ENCODE results near the gene PHYHD1.
"Not testable (repeated sequence)": the region's sequence is repeated elsewhere in the genome, so short reads cannot be mapped to it uniquely, and the experiment has no call there.

PHYHD1 gene

DNA sequence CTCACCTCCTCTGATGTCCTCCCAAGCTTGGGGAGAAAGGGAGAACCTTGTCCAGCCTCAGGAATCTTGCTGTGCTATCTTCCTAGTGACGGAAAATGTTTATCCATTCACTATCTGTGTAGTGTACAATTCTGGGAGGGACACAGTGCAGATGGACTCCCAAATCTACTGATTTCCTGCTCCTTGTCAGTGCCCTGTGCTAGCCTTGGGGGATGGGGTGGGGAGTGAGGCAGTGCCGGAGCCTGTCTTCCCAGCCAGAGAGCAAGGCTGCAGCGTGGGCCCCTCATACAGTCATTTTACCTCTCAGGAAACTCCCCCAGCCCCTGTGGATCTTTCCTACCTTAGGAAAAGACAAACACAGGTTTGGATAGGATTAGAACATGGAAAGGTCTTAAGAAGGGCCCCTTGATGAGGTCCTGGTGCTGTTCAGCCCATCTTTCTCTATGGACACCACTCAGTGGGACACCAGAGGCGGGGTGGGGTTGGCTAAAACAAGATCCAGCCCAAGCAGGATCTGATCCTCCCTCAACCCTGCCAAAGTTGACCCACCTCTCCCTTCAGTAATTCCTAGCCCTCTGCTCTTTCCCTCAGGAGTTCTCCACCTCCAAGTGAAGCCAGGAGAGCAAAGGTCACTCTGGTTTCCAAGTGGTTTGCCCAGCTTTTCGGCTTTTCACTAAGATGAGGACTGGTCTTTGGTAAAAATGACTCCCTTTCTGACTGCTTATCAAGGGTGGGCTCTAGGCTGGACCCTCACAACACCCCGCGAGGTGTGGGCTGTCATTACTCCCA, 23.2 kb downstream of the PHYHD1 start:
- Histone ChIP-seq H3K4me1 (ENCODE audit: control insufficient read depth, insufficient read depth, low read length) (peaks cover 34% of the 10 kb centered on the region), H3K36me3 (ENCODE audit: control insufficient read depth in 2 of 2, insufficient read depth in 2 of 2, low read length in 2 of 2) (peaks cover 2 to 13% of the 10 kb centered on the region in 2 donors)

DNA sequence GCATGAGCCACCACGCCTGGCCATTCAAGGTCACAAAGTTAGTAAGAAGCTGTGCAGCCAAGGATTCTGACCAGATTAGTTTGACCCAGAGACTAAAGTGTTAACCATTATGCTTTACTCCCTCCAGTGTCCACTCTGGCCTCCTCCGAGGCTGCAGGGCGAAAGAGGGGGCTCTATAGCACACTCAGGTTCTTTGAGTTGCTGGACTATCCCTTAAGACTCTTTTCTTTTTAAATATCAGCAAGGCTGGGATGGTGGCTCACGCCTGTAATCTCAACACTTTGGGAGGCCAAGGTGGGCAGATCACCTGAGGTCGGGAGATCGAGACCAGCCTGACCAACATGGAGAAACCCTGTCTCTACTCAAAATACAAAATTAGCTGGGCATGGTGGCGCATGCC, 24.2 kb downstream of the PHYHD1 start:
- H3K36me3 ChIP-seq (ENCODE audit: control insufficient read depth in 2 of 2, insufficient read depth in 2 of 2, low read length in 2 of 2): peaks cover 2 to 13% of the 10 kb centered on the region in 2 donors
- not testable (repeated sequence) for H3K27me3 ChIP-seq (ENCODE audit: control insufficient read depth in 1 of 2, insufficient read depth in 2 of 2, low read length in 2 of 2); H3K4me3 ChIP-seq (ENCODE audit: low read length in 2 of 2); H3K9ac ChIP-seq (ENCODE audit: low read length in 2 of 2); H3K9me3 ChIP-seq (ENCODE audit: control insufficient read depth in 2 of 2, low read length in 2 of 2); H3K27ac ChIP-seq (ENCODE audit: low read length)
- peaks cover 34% of the 10 kb centered on the region for H3K4me1 ChIP-seq (ENCODE audit: control insufficient read depth, insufficient read depth, low read length)

More for the DNA sequence above, 23.2 kb downstream of the PHYHD1 start:
- Histone ChIP-seq H3K27me3 (ENCODE audit: control insufficient read depth in 1 of 2, insufficient read depth in 2 of 2, low read length in 2 of 2) (no peaks in the 10 kb centered on the region), H3K9ac (ENCODE audit: low read length in 2 of 2) (no peak overlapping the region), H3K27ac (ENCODE audit: low read length) (no peak overlapping the region), H3K4me3 (ENCODE audit: low read length in 2 of 2) (no peak overlapping the region), H3K9me3 (ENCODE audit: control insufficient read depth in 2 of 2, low read length in 2 of 2) (no peaks in the 10 kb centered on the region)

DNA sequence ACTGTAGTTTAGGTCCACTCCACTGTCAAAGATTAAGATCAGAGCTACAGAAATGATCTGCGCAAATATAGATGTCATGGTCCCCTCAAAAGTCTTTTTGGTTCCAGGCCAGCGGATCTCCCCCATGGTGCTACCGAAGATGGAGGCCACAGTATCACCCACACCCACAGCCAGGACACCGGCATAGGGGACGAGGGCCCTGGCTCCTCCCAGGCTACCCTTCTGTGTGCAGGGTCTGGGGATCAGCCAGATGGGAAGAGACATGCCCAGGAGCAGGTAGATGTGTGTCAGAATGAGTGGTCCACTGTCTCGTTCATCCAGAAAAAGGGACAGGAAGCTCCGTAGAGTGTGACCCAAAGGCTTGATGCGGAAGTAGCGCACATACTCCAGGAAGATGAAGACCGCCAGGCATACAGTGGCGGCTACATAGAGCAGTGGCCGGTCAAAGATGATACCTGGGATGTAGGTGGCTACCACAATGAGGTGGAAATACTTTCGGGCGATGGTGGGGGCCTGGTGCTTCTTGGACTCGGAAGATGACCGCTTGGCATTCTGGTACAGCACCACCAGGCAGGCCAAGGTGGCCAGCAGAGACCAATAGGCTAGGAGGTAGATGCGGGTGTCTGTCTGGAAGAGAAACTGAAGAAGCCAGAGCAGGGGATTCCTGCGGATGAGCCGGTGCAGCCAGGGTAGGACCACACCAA, 25.2 kb downstream of the PHYHD1 start:
- peaks cover 2 to 13% of the 10 kb centered on the region in 2 donors for H3K36me3 ChIP-seq (ENCODE audit: control insufficient read depth in 2 of 2, insufficient read depth in 2 of 2, low read length in 2 of 2)
- no peak overlapping the region for H3K27ac ChIP-seq (ENCODE audit: low read length)
- H3K9ac ChIP-seq (ENCODE audit: low read length in 2 of 2): no peak overlapping the region
- no peaks in the 10 kb centered on the region for H3K9me3 ChIP-seq (ENCODE audit: control insufficient read depth in 2 of 2, low read length in 2 of 2)
- peaks cover 32% of the 10 kb centered on the region for H3K4me1 ChIP-seq (ENCODE audit: control insufficient read depth, insufficient read depth, low read length)
- no peak overlapping the region for H3K4me3 ChIP-seq (ENCODE audit: low read length in 2 of 2)
- H3K27me3 ChIP-seq (ENCODE audit: control insufficient read depth in 1 of 2, insufficient read depth in 2 of 2, low read length in 2 of 2): no peaks in the 10 kb centered on the region

DNA sequence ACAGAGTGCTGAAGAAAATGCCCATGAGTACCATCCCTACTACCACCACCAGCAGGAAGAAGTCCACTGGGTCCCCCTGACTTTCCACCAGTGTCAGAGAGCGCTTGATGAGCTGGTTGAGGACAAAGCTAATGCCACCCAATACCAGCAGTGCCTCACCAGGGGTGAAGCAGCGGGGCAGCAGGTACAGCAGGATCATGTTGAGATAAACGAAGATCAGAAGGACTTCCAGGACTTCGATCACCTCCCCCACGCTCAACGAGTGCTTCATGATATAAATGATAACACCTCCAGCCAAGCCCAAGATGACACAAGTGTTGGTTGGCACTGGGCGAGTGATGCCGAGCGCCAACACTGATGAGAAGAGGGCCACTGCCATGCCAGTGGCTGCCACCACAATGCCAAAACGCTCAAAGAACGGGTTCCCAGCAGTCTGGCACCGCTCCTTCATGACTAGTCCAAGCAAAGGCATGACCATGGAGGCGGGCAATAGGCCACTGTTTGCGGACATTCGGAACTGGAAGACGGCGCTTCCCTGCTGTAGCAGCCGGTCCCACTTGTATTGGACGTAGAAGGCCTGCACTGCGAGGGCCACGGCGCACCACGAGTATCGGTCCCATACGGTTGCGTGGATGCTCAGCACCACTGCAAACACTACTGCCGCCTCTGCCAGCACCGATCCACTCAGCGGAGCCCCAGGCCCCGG, 25.9 kb downstream of the PHYHD1 start:
- Histone ChIP-seq H3K9me3 (ENCODE audit: control insufficient read depth in 2 of 2, low read length in 2 of 2) (no peaks in the 10 kb centered on the region), H3K27me3 (ENCODE audit: control insufficient read depth in 1 of 2, insufficient read depth in 2 of 2, low read length in 2 of 2) (no peaks in the 10 kb centered on the region), H3K4me1 (ENCODE audit: control insufficient read depth, insufficient read depth, low read length) (peaks cover 29% of the 10 kb centered on the region), H3K4me3 (ENCODE audit: low read length in 2 of 2) (peak overlapping the region; percentile 74 to 91), H3K9ac (ENCODE audit: low read length in 2 of 2) (peak overlapping the region; percentile 88 to 92), H3K27ac (ENCODE audit: low read length) (peak overlapping the region; percentile 88), H3K36me3 (ENCODE audit: control insufficient read depth in 2 of 2, insufficient read depth in 2 of 2, low read length in 2 of 2) (peaks cover 2 to 13% of the 10 kb centered on the region in 2 donors)

DNA sequence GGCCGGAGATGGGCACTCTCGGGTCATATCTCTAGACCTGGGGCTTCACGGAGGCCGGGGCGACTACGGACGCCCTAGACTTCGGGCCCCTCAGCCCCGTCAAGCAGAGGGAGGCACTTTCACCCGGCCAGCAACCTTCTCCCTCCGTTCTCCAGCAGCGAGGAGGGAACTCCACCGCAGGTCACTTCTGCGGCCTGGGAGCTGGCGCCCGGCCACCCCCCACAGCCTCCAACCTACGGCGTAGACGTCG, 26.4 kb downstream of the PHYHD1 start:
- H3K27me3 ChIP-seq (ENCODE audit: control insufficient read depth in 1 of 2, insufficient read depth in 2 of 2, low read length in 2 of 2): no peaks in the 10 kb centered on the region
- H3K4me3 ChIP-seq (ENCODE audit: low read length in 2 of 2): peak overlapping the region; percentile 74 to 91
- peaks cover 2 to 13% of the 10 kb centered on the region in 2 donors for H3K36me3 ChIP-seq (ENCODE audit: control insufficient read depth in 2 of 2, insufficient read depth in 2 of 2, low read length in 2 of 2)
- no peaks in the 10 kb centered on the region for H3K9me3 ChIP-seq (ENCODE audit: control insufficient read depth in 2 of 2, low read length in 2 of 2)
- H3K27ac ChIP-seq (ENCODE audit: low read length): peak overlapping the region; percentile 88
- H3K9ac ChIP-seq (ENCODE audit: low read length in 2 of 2): peak overlapping the region; percentile 88 to 92
- H3K4me1 ChIP-seq (ENCODE audit: control insufficient read depth, insufficient read depth, low read length): peaks cover 29% of the 10 kb centered on the region

DNA sequence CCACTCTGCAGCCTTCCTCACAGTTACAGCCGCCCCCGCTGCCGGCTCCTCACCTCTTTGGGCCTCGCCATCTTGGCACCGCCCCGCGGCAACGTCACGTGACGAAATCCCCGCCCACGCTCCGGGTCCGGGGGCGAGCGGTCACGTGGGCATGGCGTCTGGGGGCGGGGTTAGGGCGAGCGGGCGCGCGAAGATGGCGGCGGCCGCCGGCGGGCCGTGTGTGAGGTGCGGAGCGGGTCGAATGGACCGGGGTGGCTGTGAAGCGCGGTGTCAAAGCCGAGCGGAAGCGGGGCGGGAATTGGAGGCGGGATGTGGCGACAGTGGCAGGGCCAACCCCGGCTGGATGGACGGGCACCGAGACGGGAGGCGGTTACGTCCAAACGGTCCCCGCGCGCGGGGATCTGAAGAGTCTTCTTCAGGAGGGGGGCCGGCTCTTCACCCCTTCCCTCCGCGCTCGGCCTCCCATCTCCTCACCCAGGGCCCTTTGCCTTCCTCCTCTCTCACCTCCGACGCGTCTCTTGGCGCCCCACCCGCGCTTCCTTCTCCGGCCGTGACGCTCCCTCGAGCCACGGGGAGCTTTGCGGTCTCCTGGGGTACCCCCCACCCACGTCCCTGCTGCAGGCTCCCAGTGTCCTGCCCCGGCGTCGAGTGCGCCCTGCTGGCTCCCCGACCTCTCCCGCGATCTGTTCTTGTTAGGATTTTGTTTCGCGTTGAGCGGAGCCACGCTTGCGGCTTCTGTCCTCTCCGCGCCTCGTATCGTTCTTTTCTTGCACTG, 26.9 kb downstream of the PHYHD1 start, which contains the start of the genes DOLK and NUP188:
TSS of gene DOLK (minus strand) at position 77 of the 775 bp plus-strand sequence. CDS start 300 bp downstream, outside the sequence.
TSS of gene NUP188 (plus strand) at position 173 of the 775 bp plus-strand sequence. CDS start at position 194, 21 bp downstream.
- Histone ChIP-seq H3K27me3 (ENCODE audit: control insufficient read depth in 1 of 2, insufficient read depth in 2 of 2, low read length in 2 of 2) (no peaks in the 10 kb centered on the region), H3K4me1 (ENCODE audit: control insufficient read depth, insufficient read depth, low read length) (peaks cover 29% of the 10 kb centered on the region), H3K27ac (ENCODE audit: low read length) (peak within 1 kb of the TSS; percentile 88)

DNA sequence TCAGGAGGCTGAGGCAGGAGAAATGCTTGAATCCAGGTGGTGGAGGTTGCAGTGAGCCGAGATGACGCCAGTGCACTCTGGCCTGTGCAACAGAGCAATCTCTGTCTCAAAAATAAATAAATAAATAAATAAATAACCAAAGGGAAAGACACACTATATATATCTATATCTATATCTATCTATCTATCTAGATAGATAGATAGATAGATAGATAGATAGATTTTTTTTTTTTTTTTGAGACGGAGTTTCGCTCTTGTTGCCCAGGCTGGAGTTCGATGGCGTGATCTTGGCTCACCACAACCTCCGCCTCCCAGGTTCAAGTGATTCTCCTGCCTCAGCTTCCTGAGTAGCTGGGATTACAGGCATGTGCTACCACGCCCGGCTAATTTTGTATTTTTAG, 40.6 kb downstream of the PHYHD1 start:
- H3K27ac ChIP-seq (ENCODE audit: low read length); H3K27me3 ChIP-seq (ENCODE audit: control insufficient read depth in 1 of 2, insufficient read depth in 2 of 2, low read length in 2 of 2); H3K9ac ChIP-seq (ENCODE audit: low read length in 2 of 2); H3K9me3 ChIP-seq (ENCODE audit: control insufficient read depth in 2 of 2, low read length in 2 of 2); H3K4me1 ChIP-seq (ENCODE audit: control insufficient read depth, insufficient read depth, low read length); H3K4me3 ChIP-seq (ENCODE audit: low read length in 2 of 2): not testable (repeated sequence)
- H3K36me3 ChIP-seq (ENCODE audit: control insufficient read depth in 2 of 2, insufficient read depth in 2 of 2, low read length in 2 of 2): peaks cover 17 to 25% of the 10 kb centered on the region in 2 donors

More for the DNA sequence above, 26.9 kb downstream of the PHYHD1 start, which contains the start of the genes DOLK and NUP188:
- no peaks in the 10 kb centered on the region for H3K9me3 ChIP-seq (ENCODE audit: control insufficient read depth in 2 of 2, low read length in 2 of 2)
- peak within 1 kb of the TSS; percentile 74 to 91 for H3K4me3 ChIP-seq (ENCODE audit: low read length in 2 of 2)
- H3K36me3 ChIP-seq (ENCODE audit: control insufficient read depth in 2 of 2, insufficient read depth in 2 of 2, low read length in 2 of 2): peaks cover 2 to 11% of the 10 kb centered on the region in 2 donors
- H3K9ac ChIP-seq (ENCODE audit: low read length in 2 of 2): peak within 1 kb of the TSS; percentile 88 to 92

DNA sequence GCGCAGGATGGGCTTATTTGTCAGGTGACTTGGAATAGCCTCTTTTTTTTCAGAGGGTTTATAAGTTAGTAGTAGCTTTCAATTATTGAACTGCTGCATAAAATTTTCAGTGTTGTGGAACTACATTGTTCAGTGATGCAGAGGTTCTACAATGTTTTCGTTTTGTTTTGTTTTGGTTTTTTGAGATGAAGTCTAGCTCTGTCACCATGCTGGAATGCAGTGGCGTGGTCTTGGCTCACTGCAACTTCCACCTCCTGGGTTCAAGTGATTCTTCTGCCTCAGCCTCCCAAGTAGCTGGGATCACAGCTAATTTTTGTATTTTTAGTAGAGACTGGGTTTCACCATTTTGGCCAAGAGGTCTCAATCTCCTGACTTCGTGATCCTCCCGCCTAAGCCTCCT, 48.7 kb downstream of the PHYHD1 start:
- Histone ChIP-seq H3K4me3 (ENCODE audit: low read length in 2 of 2) (no peak overlapping the region), H3K9me3 (ENCODE audit: control insufficient read depth in 2 of 2, low read length in 2 of 2) (no peaks in the 10 kb centered on the region), H3K9ac (ENCODE audit: low read length in 2 of 2) (no peak overlapping the region), H3K36me3 (ENCODE audit: control insufficient read depth in 2 of 2, insufficient read depth in 2 of 2, low read length in 2 of 2) (peaks cover 23 to 38% of the 10 kb centered on the region in 2 donors), H3K4me1 (ENCODE audit: control insufficient read depth, insufficient read depth, low read length) (no peaks in the 10 kb centered on the region), H3K27ac (ENCODE audit: low read length) (no peak overlapping the region), H3K27me3 (ENCODE audit: control insufficient read depth in 1 of 2, insufficient read depth in 2 of 2, low read length in 2 of 2) (no peaks in the 10 kb centered on the region)

DNA sequence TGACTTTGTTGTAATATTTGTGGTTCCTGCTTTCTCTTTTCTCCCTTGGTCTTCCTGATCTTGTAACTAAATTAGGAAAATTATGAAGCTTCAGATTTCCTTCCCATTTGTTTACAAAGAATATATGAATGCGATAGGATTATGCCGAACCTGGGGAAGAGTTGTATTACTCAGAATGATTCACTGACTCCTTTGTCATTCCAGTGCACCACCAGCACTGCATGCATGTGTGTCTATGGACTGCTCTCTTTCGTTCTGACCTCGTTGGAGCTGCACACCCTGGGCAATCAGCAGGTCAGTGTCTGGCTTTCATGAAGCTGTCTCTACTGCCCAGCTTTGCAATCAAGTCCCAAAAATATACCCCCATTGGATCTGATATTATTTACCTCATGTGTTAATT, 52.2 kb downstream of the PHYHD1 start:
- Histone ChIP-seq H3K9ac (ENCODE audit: low read length in 2 of 2) (no peak overlapping the region), H3K36me3 (ENCODE audit: control insufficient read depth in 2 of 2, insufficient read depth in 2 of 2, low read length in 2 of 2) (peaks cover 31 to 60% of the 10 kb centered on the region in 2 donors), H3K27ac (ENCODE audit: low read length) (no peak overlapping the region), H3K9me3 (ENCODE audit: control insufficient read depth in 2 of 2, low read length in 2 of 2) (no peaks in the 10 kb centered on the region), H3K4me1 (ENCODE audit: control insufficient read depth, insufficient read depth, low read length) (no peaks in the 10 kb centered on the region), H3K4me3 (ENCODE audit: low read length in 2 of 2) (no peak overlapping the region), H3K27me3 (ENCODE audit: control insufficient read depth in 1 of 2, insufficient read depth in 2 of 2, low read length in 2 of 2) (no peaks in the 10 kb centered on the region)

DNA sequence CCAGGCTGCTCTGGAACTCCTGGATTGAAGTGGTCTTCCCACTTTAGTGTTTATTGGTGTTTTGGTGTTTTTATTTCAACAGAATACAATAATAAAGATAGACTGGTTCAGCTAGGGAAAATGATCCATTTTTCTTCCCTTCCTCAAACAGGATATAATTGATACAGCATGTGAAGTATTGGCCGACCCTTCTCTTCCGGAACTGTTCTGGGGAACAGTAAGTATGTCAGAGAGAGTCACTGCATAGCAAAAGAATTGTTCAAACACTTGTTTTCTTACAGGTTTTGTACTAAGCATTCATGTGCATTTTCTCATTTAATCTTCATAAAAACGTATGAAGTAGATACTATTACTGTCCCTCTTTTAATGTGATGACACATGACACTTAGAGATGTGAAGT, 58.3 kb downstream of the PHYHD1 start:
- no peak overlapping the region for H3K4me3 ChIP-seq (ENCODE audit: low read length in 2 of 2)
- H3K27ac ChIP-seq (ENCODE audit: low read length): no peak overlapping the region
- no peaks in the 10 kb centered on the region for H3K9me3 ChIP-seq (ENCODE audit: control insufficient read depth in 2 of 2, low read length in 2 of 2)
- H3K27me3 ChIP-seq (ENCODE audit: control insufficient read depth in 1 of 2, insufficient read depth in 2 of 2, low read length in 2 of 2): no peaks in the 10 kb centered on the region
- H3K9ac ChIP-seq (ENCODE audit: low read length in 2 of 2): no peak overlapping the region
- H3K4me1 ChIP-seq (ENCODE audit: control insufficient read depth, insufficient read depth, low read length): no peaks in the 10 kb centered on the region
- peaks cover 43 to 67% of the 10 kb centered on the region in 2 donors for H3K36me3 ChIP-seq (ENCODE audit: control insufficient read depth in 2 of 2, insufficient read depth in 2 of 2, low read length in 2 of 2)

Measured in stomach smooth muscle (tissue), 2 donors.